Bronchial epithelial cell (primary cell): ENCODE data around the gene LSP1. TPM values are rescaled to one million over a fixed set of nuclear protein-coding genes. Genes with fewer than 3 reads are reported as not detected.

Source experiments
- DNase-seq: peaks from one replicate; pipeline ENCODE4 v3.0.0-alpha.2; 2010; ENCODE audit warnings: low read depth
- FAIRE-seq: peaks from 2 replicates; lab custom pipeline; 2011; peaks lifted over from hg19 to GRCh38; lab: Jason Lieb, UNC
- H3K27me3 ChIP-seq: 2 replicates; pipeline ENCODE4 v1.5.1; 2011; ENCODE audit warnings: low read length; ENCODE audit not compliant: control insufficient read depth, insufficient read depth
- H3K36me3 ChIP-seq: 2 replicates; pipeline ENCODE4 v1.5.1; 2011; ENCODE audit warnings: low read length; ENCODE audit not compliant: control insufficient read depth, insufficient read depth
- H3K4me3 ChIP-seq: 2 replicates; pipeline ENCODE4 v1.5.1; 2011; ENCODE audit warnings: mild to moderate bottlenecking, low read depth, low read length, control low read depth
- total RNA-seq: library from RNA; depleted of rRNA; stranded (reverse); fragments of >200 nt; gene quantifications from 2 replicates; pipeline ENCODE4 v1.2.1, GENCODE V29; 2014
- TF ChIP-seq, protein P1 (sequence below): IDR thresholded peaks from 2 replicates; pipeline ENCODE4 v1.5.1; 2011; ENCODE audit warnings: mild to moderate bottlenecking, moderate library complexity, low read length, control low read depth, inconsistent platforms; ENCODE audit not compliant: insufficient read depth, severe bottlenecking

LSP1 gene
- total RNA-seq, 1 donor from 2014 or later: 0.26 TPM

GRCh38 chr11:1891831-1892115 lies 38.9 kb downstream of the LSP1 start, which contains the start of gene PRR33:
Gene PRR33, minus strand, starts transcription at chr11:1891895. Its CDS starts 1,311 bp downstream, at chr11:1890584.
- H3K4me3 ChIP-seq: no peak within 1 kb of the TSS
- DNase-seq (no peak), FAIRE-seq (no peak)
- H3K36me3 ChIP-seq: no peaks in the 10 kb centered on the region
- H3K27me3 ChIP-seq: peaks cover 5% of the 10 kb centered on the region
- TF ChIP-seq, protein P1, sequence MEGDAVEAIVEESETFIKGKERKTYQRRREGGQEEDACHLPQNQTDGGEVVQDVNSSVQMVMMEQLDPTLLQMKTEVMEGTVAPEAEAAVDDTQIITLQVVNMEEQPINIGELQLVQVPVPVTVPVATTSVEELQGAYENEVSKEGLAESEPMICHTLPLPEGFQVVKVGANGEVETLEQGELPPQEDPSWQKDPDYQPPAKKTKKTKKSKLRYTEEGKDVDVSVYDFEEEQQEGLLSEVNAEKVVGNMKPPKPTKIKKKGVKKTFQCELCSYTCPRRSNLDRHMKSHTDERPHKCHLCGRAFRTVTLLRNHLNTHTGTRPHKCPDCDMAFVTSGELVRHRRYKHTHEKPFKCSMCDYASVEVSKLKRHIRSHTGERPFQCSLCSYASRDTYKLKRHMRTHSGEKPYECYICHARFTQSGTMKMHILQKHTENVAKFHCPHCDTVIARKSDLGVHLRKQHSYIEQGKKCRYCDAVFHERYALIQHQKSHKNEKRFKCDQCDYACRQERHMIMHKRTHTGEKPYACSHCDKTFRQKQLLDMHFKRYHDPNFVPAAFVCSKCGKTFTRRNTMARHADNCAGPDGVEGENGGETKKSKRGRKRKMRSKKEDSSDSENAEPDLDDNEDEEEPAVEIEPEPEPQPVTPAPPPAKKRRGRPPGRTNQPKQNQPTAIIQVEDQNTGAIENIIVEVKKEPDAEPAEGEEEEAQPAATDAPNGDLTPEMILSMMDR: no peak

GRCh38 chr11:1892116-1892515 lies 39.2 kb downstream of the LSP1 start:
- DNase-seq (no peak), FAIRE-seq (no peak)
- no peak overlapping the region for H3K4me3 ChIP-seq
- no peaks in the 10 kb centered on the region for H3K36me3 ChIP-seq
- peaks cover 5% of the 10 kb centered on the region for H3K27me3 ChIP-seq
- TF ChIP-seq, protein P1: no peak

DNA sequence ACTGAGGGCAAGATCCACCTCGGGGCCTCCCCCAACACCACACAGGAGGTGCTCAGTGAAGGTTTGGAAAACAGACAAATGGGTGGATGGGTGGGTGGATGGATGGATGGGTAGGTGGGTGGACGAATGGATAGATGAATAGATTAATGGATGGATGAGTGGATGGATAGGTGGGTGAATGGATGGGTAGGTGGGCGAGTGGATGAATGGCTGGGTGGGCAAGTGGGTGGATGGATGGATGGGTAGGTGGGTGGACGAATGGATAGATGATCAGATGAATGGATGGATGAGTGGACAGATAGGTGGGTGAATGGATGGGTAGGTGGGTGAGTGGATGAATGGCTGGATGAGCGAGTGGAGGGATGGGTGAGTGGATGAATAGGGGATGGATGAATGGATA lies 39.7 kb downstream of the LSP1 start:
- FAIRE-seq: no peak

GRCh38 chr11:1893581-1894359 lies 40.9 kb downstream of the LSP1 start:
- no peaks in the 10 kb centered on the region for H3K36me3 ChIP-seq
- no peak for FAIRE-seq
- H3K27me3 ChIP-seq: peaks cover under 1% of the 10 kb centered on the region
- DNase-seq: no peak
- TF ChIP-seq, protein P1: no peak
- no peak overlapping the region for H3K4me3 ChIP-seq

More for the DNA sequence above, 39.7 kb downstream of the LSP1 start:
- Histone ChIP-seq H3K4me3 (no peak overlapping the region), H3K36me3 (no peaks in the 10 kb centered on the region), H3K27me3 (peaks cover 3% of the 10 kb centered on the region)
- no peak for DNase-seq
- TF ChIP-seq, protein P1: no peak

- no peaks in the 10 kb centered on the region for H3K36me3 ChIP-seq
- H3K4me3 ChIP-seq: no peak overlapping the region
- FAIRE-seq: no peak
- TF ChIP-seq, protein P1: no peak
- no peaks in the 10 kb centered on the region for H3K27me3 ChIP-seq
- no peak for DNase-seq
Observed at GRCh38 chr11:1894759-1895158, 41.9 kb downstream of the LSP1 start.
